H1 (cell line): ENCODE data around the gene SKAP1. TPM values are rescaled to one million over a fixed set of nuclear protein-coding genes. Genes with fewer than 3 reads are reported as not detected.

ENCODE experiments used
- CBX8 ChIP-seq: fragments of 300-800, 300-1000 bp; sonication (generic); IDR thresholded peaks from 2 replicates; pipeline ENCODE4 v1.7.1; 2016; ENCODE audit warnings: low read depth, low read length, borderline replicate concordance
- POLR2AphosphoS5 ChIP-seq: IDR thresholded peaks from 2 replicates; pipeline ENCODE4 v1.6.1; 2011; ENCODE audit warnings: low read depth, low read length
- RXRA ChIP-seq: IDR thresholded peaks from 2 replicates; pipeline ENCODE4 v1.6.1; 2011; ENCODE audit warnings: low read depth, mild to moderate bottlenecking, low read length, moderate library complexity; ENCODE audit not compliant: insufficient read depth
- SAP30 ChIP-seq: fragments of 300-600 bp; sonication (generic); IDR thresholded peaks from 2 replicates; pipeline ENCODE4 v1.7.1; 2012; ENCODE audit warnings: low read length, moderate library complexity, mild to moderate bottlenecking, inconsistent platforms; ENCODE audit not compliant: insufficient read depth, insufficient replicate concordance
- TAF1 ChIP-seq: IDR thresholded peaks from 2 replicates; pipeline ENCODE4 v1.6.1; 2011; ENCODE audit warnings: mild to moderate bottlenecking, low read depth, low read length
- polyA plus RNA-seq, 7 experiments: library from polyadenylated mRNA; depleted of rRNA in 3 of 7; stranded (reverse) in 5 of 7; unstranded in 2 of 7; fragments of >200 nt in 5 of 7; fragments of 200-250 nt in 2 of 7; gene quantifications; 1 replicate in 5 of 7; 2 replicates in 1 of 7; 4 replicates in 1 of 7; pipeline versions ENCODE4 v1.2.1 to v1.2.3, GENCODE V29; 2011 to 2013; ENCODE audit warnings: missing spikeins in 2 of 7, mixed read lengths in 2 of 7
- total RNA-seq: library from RNA; stranded (reverse); fragmentation: NEBNext Ultra II Directional; extraction: Animal tissue kit (Norgen Biotek cat#: 25700); gene quantifications from 2 replicates; pipeline ENCODE4 v1.2.1, GENCODE V29; 2021
- TF ChIP-seq, protein P1 (sequence below): fragments of 300-600 bp; sonication (generic); IDR thresholded peaks from 2 replicates; pipeline ENCODE4 v1.7.1; 2012; ENCODE audit warnings: low read length, moderate library complexity, mild to moderate bottlenecking, inconsistent platforms; ENCODE audit not compliant: insufficient replicate concordance

SKAP1 gene
- total and polyA plus RNA-seq, 2 of the 8 experiments (the other 6 are each of a cell fraction or from before 2014, with no cell fraction given), result not detected

DNA sequence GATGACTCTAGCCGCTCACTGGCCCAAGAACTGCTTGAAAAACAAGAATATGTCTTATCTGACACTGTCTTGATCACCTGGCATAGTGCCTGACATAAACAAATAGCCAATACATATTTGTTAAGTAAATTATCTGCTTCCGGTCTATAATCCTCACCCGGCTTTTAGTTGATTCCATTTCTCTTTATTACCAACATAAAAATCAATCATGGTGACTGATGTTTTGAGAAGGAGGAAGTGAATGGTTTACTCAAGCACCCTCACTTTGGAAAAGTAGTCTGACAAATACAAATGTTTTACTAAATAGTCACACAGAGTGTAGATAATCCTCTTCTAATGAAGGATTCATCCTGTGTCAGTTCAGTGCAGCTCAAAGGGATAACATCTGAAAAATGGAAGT is 47.0 kb downstream of the SKAP1 start (continued):
- TF ChIP-seq SAP30, result no peak
- no peak for TF ChIP-seq RXRA
- TF ChIP-seq, protein P1, sequence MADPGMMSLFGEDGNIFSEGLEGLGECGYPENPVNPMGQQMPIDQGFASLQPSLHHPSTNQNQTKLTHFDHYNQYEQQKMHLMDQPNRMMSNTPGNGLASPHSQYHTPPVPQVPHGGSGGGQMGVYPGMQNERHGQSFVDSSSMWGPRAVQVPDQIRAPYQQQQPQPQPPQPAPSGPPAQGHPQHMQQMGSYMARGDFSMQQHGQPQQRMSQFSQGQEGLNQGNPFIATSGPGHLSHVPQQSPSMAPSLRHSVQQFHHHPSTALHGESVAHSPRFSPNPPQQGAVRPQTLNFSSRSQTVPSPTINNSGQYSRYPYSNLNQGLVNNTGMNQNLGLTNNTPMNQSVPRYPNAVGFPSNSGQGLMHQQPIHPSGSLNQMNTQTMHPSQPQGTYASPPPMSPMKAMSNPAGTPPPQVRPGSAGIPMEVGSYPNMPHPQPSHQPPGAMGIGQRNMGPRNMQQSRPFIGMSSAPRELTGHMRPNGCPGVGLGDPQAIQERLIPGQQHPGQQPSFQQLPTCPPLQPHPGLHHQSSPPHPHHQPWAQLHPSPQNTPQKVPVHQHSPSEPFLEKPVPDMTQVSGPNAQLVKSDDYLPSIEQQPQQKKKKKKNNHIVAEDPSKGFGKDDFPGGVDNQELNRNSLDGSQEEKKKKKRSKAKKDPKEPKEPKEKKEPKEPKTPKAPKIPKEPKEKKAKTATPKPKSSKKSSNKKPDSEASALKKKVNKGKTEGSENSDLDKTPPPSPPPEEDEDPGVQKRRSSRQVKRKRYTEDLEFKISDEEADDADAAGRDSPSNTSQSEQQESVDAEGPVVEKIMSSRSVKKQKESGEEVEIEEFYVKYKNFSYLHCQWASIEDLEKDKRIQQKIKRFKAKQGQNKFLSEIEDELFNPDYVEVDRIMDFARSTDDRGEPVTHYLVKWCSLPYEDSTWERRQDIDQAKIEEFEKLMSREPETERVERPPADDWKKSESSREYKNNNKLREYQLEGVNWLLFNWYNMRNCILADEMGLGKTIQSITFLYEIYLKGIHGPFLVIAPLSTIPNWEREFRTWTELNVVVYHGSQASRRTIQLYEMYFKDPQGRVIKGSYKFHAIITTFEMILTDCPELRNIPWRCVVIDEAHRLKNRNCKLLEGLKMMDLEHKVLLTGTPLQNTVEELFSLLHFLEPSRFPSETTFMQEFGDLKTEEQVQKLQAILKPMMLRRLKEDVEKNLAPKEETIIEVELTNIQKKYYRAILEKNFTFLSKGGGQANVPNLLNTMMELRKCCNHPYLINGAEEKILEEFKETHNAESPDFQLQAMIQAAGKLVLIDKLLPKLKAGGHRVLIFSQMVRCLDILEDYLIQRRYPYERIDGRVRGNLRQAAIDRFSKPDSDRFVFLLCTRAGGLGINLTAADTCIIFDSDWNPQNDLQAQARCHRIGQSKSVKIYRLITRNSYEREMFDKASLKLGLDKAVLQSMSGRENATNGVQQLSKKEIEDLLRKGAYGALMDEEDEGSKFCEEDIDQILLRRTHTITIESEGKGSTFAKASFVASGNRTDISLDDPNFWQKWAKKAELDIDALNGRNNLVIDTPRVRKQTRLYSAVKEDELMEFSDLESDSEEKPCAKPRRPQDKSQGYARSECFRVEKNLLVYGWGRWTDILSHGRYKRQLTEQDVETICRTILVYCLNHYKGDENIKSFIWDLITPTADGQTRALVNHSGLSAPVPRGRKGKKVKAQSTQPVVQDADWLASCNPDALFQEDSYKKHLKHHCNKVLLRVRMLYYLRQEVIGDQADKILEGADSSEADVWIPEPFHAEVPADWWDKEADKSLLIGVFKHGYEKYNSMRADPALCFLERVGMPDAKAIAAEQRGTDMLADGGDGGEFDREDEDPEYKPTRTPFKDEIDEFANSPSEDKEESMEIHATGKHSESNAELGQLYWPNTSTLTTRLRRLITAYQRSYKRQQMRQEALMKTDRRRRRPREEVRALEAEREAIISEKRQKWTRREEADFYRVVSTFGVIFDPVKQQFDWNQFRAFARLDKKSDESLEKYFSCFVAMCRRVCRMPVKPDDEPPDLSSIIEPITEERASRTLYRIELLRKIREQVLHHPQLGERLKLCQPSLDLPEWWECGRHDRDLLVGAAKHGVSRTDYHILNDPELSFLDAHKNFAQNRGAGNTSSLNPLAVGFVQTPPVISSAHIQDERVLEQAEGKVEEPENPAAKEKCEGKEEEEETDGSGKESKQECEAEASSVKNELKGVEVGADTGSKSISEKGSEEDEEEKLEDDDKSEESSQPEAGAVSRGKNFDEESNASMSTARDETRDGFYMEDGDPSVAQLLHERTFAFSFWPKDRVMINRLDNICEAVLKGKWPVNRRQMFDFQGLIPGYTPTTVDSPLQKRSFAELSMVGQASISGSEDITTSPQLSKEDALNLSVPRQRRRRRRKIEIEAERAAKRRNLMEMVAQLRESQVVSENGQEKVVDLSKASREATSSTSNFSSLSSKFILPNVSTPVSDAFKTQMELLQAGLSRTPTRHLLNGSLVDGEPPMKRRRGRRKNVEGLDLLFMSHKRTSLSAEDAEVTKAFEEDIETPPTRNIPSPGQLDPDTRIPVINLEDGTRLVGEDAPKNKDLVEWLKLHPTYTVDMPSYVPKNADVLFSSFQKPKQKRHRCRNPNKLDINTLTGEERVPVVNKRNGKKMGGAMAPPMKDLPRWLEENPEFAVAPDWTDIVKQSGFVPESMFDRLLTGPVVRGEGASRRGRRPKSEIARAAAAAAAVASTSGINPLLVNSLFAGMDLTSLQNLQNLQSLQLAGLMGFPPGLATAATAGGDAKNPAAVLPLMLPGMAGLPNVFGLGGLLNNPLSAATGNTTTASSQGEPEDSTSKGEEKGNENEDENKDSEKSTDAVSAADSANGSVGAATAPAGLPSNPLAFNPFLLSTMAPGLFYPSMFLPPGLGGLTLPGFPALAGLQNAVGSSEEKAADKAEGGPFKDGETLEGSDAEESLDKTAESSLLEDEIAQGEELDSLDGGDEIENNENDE, result no peak
- no peak for TF ChIP-seq POLR2AphosphoS5
- TF ChIP-seq TAF1, result no peak
- no peak for TF ChIP-seq CBX8
